Adrenal gland (tissue), 5 donors: ENCODE measurements around the gene PHKB.

ENCODE experiments used
- POLR2A ChIP-seq, 2 donors: fragments of 450-650 bp; IDR thresholded peaks; one replicate each; pipeline ENCODE4 v1.6.1; 2017; ENCODE audit warnings: antibody characterized with exemption in 2 of 2, mild to moderate bottlenecking in 2 of 2, moderate library complexity in 1 of 2
- TF ChIP-seq, protein P1 (sequence below), 6 experiments: fragments of 450-650 bp in 4 of 6; fragments of 200-600 bp in 2 of 6; sonication (generic) in 1 of 6; IDR thresholded peaks; 1 replicate in 5 of 6; 2 replicates in 1 of 6; pipeline versions ENCODE4 v1.5.1 to v1.8.0; 2016 to 2021; ENCODE audit warnings: antibody characterized with exemption in 6 of 6, mild to moderate bottlenecking in 2 of 6, moderate library complexity in 1 of 6
- donor health status: DM: no; HTN: no; CAD: no.

GRCh38 chr16:47590472-47590871 is 129.3 kb downstream of the PHKB start:
- TF ChIP-seq, protein P1, sequence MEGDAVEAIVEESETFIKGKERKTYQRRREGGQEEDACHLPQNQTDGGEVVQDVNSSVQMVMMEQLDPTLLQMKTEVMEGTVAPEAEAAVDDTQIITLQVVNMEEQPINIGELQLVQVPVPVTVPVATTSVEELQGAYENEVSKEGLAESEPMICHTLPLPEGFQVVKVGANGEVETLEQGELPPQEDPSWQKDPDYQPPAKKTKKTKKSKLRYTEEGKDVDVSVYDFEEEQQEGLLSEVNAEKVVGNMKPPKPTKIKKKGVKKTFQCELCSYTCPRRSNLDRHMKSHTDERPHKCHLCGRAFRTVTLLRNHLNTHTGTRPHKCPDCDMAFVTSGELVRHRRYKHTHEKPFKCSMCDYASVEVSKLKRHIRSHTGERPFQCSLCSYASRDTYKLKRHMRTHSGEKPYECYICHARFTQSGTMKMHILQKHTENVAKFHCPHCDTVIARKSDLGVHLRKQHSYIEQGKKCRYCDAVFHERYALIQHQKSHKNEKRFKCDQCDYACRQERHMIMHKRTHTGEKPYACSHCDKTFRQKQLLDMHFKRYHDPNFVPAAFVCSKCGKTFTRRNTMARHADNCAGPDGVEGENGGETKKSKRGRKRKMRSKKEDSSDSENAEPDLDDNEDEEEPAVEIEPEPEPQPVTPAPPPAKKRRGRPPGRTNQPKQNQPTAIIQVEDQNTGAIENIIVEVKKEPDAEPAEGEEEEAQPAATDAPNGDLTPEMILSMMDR (IDR thresholded peaks at IDR 0.05) = no peak
- TF ChIP-seq POLR2A (IDR thresholded peaks at IDR 0.05) = no peak
